Measurements from ENCODE around the gene APEX2.
"Not testable (repeated sequence)": the region's sequence is repeated elsewhere in the genome, so short reads cannot be mapped to it uniquely, and the experiment has no call there.

- TF ChIP-seq POLR2AphosphoS5 (IDR thresholded peaks at IDR 0.05; ENCODE audit: low read depth); CTCF (conservative IDR thresholded peaks at IDR 0.05; ENCODE audit: low read depth in 2 of 2); ZNF462 (CRISPR knock-in tag; IDR thresholded peaks at IDR 0.05); EZH2 (IDR thresholded peaks at IDR 0.05; ENCODE audit: low read depth, unreplicated experiment); CREB1 (CRISPR knock-in tag; IDR thresholded peaks at IDR 0.05; ENCODE audit: low read depth); REST (IDR thresholded peaks at IDR 0.05; ENCODE audit: unreplicated experiment); JUNB (IDR thresholded peaks at IDR 0.05; ENCODE audit: unreplicated experiment); EZH2phosphoT487 (IDR thresholded peaks at IDR 0.05; ENCODE audit: unreplicated experiment); NANOG (IDR thresholded peaks at IDR 0.05; ENCODE audit: borderline replicate concordance); STAT1 (IDR thresholded peaks at IDR 0.05; ENCODE audit: unreplicated experiment); ETS1 (IDR thresholded peaks at IDR 0.05); ZNF114 (CRISPR knock-in tag; IDR thresholded peaks at IDR 0.05): not testable (repeated sequence)
Measured at GRCh38 chrX:55050599-55050998, 50.4 kb downstream of the APEX2 start.

Measured in GM23338 (cell line).